ENCODE measurements around the gene ZGPAT. TPM values are rescaled to one million over a fixed set of nuclear protein-coding genes. Genes with fewer than 3 reads are reported as not detected.

Gene ZGPAT
- total and polyA plus RNA-seq, 2 of the 13 experiments (the other 11 are each of a cell fraction or from before 2014, with no cell fraction given): 23.0 to 41.9 TPM

DNA sequence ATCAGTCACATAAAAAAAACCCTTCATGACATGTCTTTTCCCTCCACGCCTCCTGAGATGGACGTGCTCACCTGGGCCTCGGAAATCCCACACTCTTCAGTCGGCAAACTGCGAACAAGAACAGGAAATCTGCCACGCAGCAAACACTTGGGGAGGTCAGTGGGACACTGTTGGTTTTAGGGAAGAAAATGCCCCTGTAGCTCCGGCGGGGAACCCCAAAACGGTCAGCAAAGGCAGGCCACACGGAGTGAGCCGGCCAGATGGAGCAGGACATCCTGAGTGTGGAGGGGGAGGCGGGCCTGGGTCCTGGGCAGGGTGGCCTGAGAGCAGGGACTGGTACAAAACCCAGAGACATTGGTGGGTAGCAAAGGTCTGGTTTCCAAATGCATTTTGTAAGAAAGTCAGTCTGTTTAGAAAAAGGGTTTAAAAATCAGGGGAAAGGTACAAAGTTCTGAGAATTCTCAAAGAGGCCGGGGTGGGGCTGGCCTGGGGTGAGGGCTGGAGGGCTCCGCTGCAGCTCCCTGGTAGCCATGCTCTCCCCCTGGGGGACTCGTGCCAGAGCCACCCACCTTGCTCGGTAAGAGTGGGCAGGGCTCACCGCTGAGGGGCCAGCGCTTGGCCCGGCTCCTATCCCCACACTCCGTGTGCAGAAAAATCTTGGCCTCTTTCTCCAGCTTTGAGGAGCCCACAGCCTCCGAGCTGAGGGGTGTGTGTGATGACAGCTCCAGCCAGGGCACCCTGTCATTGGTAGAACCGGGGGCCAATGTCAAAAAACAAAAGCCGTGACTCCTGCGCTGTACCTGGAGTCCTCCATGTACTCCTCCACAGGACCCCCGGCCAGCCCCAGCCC, 37.0 kb downstream of the ZGPAT start (continued):
- TF ChIP-seq ZNF570 (CRISPR knock-in tag; IDR thresholded peaks at IDR 0.05; ENCODE audit: borderline replicate concordance) (0 out of 2 replicates have a peak, but pooled peaks have one; percentile 76), ZFP1 (CRISPR knock-in tag; IDR thresholded peaks at IDR 0.05) (0 out of 2 replicates have a peak, but pooled peaks have one; percentile 18), NR2F2 (IDR thresholded peaks at IDR 0.05; ENCODE audit: borderline replicate concordance, low read depth) (0 out of 2 replicates have a peak, but pooled peaks have one; percentile 3), HNRNPH1 (optimal IDR thresholded peaks at IDR 0.05; ENCODE audit: low read depth, low read length) (peak; percentile 92), ZBTB3 (CRISPR knock-in tag; IDR thresholded peaks at IDR 0.05; ENCODE audit: borderline replicate concordance, low read depth) (peak; percentile 73; the same call in 1 of the 2 replicates), NR2F6 (IDR thresholded peaks at IDR 0.05) (no peak), NR2F6 (CRISPR knock-in tag; IDR thresholded peaks at IDR 0.05) (no peak; the same call in 1 of the 2 replicates), SOX13 (IDR thresholded peaks at IDR 0.05) (0 out of 2 replicates have a peak, but pooled peaks have one; percentile 6), SOX13 (CRISPR knock-in tag; conservative IDR thresholded peaks at IDR 0.05 in 1 of 2, IDR thresholded peaks at IDR 0.05 in 1 of 2) (no peak), ZNF263 (CRISPR knock-in tag; IDR thresholded peaks at IDR 0.05) (peak; percentile 85), ATF7 (IDR thresholded peaks at IDR 0.05) (no peak), ATF7 (CRISPR knock-in tag; IDR thresholded peaks at IDR 0.05) (peak; percentile 77; the same call in 1 of the 2 replicates), SSRP1 (CRISPR knock-in tag; IDR thresholded peaks at IDR 0.05) (peak; percentile 95), ZSCAN25 (CRISPR knock-in tag; IDR thresholded peaks at IDR 0.05) (0 out of 2 replicates have a peak, but pooled peaks have one; percentile 27), ARNTL (CRISPR knock-in tag; IDR thresholded peaks at IDR 0.05) (peak; percentile 64; the same call in 1 of the 2 replicates), LCORL (IDR thresholded peaks at IDR 0.05) (no peak), LCORL (CRISPR knock-in tag; IDR thresholded peaks at IDR 0.05) (peak; percentile 83; the same call in 1 of the 2 replicates), GZF1 (CRISPR knock-in tag; IDR thresholded peaks at IDR 0.05) (peak; percentile 41; the same call in 1 of the 2 replicates)
- TF ChIP-seq, protein P1, sequence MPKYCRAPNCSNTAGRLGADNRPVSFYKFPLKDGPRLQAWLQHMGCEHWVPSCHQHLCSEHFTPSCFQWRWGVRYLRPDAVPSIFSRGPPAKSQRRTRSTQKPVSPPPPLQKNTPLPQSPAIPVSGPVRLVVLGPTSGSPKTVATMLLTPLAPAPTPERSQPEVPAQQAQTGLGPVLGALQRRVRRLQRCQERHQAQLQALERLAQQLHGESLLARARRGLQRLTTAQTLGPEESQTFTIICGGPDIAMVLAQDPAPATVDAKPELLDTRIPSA (CRISPR knock-in tag; IDR thresholded peaks at IDR 0.05; ENCODE audit: borderline replicate concordance): 0 out of 2 replicates have a peak, but pooled peaks have one; percentile 51
- TF ChIP-seq, protein P2, sequence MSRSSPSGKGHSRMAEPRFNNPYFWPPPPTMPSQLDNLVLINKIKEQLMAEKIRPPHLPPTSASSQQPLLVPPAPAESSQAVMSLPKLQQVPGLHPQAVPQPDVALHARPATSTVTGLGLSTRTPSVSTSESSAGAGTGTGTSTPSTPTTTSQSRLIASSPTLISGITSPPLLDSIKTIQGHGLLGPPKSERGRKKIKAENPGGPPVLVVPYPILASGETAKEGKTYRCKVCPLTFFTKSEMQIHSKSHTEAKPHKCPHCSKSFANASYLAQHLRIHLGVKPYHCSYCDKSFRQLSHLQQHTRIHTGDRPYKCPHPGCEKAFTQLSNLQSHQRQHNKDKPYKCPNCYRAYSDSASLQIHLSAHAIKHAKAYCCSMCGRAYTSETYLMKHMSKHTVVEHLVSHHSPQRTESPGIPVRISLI (CRISPR knock-in tag; IDR thresholded peaks at IDR 0.05; ENCODE audit: borderline replicate concordance): peak; percentile 41; the same call in 1 of the 2 replicates
- TF ChIP-seq, protein P3, sequence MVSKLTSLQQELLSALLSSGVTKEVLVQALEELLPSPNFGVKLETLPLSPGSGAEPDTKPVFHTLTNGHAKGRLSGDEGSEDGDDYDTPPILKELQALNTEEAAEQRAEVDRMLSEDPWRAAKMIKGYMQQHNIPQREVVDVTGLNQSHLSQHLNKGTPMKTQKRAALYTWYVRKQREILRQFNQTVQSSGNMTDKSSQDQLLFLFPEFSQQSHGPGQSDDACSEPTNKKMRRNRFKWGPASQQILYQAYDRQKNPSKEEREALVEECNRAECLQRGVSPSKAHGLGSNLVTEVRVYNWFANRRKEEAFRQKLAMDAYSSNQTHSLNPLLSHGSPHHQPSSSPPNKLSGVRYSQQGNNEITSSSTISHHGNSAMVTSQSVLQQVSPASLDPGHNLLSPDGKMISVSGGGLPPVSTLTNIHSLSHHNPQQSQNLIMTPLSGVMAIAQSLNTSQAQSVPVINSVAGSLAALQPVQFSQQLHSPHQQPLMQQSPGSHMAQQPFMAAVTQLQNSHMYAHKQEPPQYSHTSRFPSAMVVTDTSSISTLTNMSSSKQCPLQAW (CRISPR knock-in tag; IDR thresholded peaks at IDR 0.05): peak; percentile 52; the same call in 1 of the 2 replicates
- TF ChIP-seq, protein P4, sequence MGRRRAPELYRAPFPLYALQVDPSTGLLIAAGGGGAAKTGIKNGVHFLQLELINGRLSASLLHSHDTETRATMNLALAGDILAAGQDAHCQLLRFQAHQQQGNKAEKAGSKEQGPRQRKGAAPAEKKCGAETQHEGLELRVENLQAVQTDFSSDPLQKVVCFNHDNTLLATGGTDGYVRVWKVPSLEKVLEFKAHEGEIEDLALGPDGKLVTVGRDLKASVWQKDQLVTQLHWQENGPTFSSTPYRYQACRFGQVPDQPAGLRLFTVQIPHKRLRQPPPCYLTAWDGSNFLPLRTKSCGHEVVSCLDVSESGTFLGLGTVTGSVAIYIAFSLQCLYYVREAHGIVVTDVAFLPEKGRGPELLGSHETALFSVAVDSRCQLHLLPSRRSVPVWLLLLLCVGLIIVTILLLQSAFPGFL (CRISPR knock-in tag; IDR thresholded peaks at IDR 0.05): no peak
